B cell (primary cell): ENCODE data around the gene OXER1.

Experiments
- CTCF ChIP-seq: fragments of 200-600 bp; IDR thresholded peaks from one replicate; pipeline ENCODE4 v1.8.0; 2022; ENCODE audit warnings: antibody characterized with exemption, mild to moderate bottlenecking
- EZH2 ChIP-seq: IDR thresholded peaks from 2 replicates; pipeline ENCODE4 v1.6.1; 2012; ENCODE audit warnings: borderline replicate concordance, low read depth, mild to moderate bottlenecking, moderate library complexity, low read length; ENCODE audit not compliant: insufficient read depth, poor library complexity, severe bottlenecking

GRCh38 chr2:42802150-42802549 is 38.2 kb upstream of the OXER1 start:
- TF ChIP-seq CTCF (no peak), EZH2 (no peak)
